Adrenal gland (tissue), 5 donors: ENCODE data around the gene SYT1.

Experiments used
- CTCF ChIP-seq, 6 experiments: fragments of 450-650 bp in 4 of 6; fragments of 200-600 bp in 2 of 6; sonication (generic) in 1 of 6; IDR thresholded peaks; 1 replicate in 5 of 6; 2 replicates in 1 of 6; pipeline versions ENCODE4 v1.5.1 to v1.8.0; 2016 to 2021; ENCODE audit warnings: antibody characterized with exemption in 6 of 6, mild to moderate bottlenecking in 2 of 6, moderate library complexity in 1 of 6
- POLR2A ChIP-seq, 2 donors: fragments of 450-650 bp; IDR thresholded peaks; one replicate each; pipeline ENCODE4 v1.6.1; 2017; ENCODE audit warnings: antibody characterized with exemption in 2 of 2, mild to moderate bottlenecking in 2 of 2, moderate library complexity in 1 of 2
- donor health status: DM: no; HTN: no; CAD: no.

- TF ChIP-seq CTCF (IDR thresholded peaks at IDR 0.05), result no peak
- TF ChIP-seq POLR2A (IDR thresholded peaks at IDR 0.05), result no peak
These were observed 260.8 kb downstream of the SYT1 start for GRCh38 chr12:79125358-79125757.
